SHP77 treated with DMSO at 0.1 percent for 48 hours (cell line): Measurements from ENCODE around the gene COPG2.

ENCODE experiments used
- DNase-seq: peaks from one replicate; lab custom pipeline; 2025; lab: John Stamatoyannopoulos, UW

Gene COPG2

DNA sequence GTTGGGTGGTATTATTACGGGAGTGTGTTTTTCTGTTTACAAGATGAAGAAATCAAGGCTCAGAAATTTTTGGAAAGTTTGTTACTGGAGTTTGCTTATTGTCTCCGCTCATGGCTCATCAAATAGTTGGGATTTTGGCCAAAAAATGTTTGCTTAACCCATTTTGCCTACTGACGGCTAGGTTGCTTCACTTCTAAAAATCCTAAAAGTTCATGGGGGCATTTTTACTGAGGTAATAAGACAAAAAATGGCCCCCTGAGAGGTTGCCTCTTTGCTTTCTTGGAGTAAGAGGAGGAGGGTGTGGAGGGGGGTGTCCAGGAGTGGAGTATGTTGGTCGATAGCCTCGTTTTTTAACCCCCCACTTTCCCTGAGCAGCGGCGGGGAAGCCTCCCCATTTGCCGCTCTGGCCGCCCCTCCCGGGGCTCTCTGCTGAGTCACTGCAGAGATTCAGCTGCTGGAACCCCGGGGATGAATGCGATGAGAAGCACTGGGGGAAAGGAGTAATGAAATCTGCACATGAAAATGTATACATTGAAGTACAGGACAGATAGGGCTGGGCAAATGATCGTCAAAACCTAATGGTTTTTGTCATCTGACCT lies 175.2 kb downstream of the COPG2 start:
- DNase-seq: no peak

DNA sequence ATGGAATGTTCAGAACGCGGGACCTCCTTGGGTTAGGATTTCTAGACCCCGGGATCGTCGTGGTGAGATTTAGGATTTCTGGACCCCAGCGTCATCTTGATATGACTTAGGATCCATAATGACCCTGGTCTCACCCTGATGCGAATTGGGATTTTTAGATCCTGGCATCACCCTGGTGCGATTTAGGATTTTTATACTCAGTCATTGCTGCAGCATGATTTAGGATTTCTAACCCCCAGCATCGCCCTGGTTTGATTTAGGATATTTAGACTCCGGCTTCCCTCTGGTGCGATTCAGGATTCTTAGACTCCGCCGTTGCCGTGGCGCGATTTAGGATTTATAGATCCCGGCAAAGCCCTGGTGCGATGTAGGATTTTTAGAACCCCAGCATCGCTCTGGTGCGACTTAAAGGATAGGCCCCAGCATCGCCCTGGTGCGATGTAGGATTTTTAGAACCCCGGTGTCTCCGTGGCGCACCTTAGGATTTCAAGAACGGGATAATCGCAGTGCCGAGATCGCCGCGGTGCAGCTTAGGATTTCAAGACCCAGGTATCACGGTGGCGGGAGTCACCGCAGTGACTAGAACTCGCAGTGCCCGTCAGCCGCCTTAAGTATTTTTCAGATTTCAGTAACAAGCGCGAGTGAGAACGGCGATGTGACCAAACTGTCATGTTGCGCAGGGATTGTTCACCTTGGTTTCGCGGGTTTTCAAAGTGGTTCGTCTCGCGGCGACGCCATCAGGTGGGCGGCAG lies 175.8 kb downstream of the COPG2 start:
- no peak for DNase-seq

DNA sequence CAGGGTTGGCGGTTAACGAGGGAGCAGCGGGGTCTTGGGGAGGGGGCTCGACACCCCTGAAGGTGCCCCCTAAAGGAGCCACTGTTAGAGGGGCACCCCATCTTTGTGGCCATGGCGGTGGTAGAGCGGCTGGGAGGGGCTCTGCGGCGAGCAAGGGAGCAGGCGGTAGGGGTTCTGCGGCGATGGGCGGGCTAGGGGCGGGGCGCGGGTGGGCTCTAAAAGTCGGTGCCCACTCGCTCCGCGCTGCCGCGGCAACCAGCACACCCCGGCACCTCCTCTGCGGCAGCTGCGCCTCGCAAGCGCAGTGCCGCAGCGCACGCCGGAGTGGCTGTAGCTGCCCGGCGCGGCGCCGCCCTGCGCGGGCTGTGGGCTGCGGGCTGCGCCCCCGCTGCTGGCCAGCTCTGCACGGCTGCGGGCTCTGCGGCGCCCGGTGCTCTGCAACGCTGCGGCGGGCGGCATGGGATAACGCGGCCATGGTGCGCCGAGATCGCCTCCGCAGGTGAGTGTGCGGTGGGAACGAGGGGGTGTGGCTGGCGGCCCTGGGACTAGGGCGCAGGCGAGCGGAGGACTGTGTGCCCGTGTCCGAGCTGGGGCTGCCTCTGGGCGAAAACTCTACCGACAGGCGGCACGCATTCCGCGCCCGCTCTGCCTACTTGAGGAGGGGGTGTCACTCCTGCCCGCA lies 176.6 kb downstream of the COPG2 start, which contains the start of gene MEST:
Gene MEST, plus strand, starts transcription at position 245 of the 682 bp plus-strand sequence. Its CDS starts 229 bp downstream, at position 474.
- no peak for DNase-seq

DNA sequence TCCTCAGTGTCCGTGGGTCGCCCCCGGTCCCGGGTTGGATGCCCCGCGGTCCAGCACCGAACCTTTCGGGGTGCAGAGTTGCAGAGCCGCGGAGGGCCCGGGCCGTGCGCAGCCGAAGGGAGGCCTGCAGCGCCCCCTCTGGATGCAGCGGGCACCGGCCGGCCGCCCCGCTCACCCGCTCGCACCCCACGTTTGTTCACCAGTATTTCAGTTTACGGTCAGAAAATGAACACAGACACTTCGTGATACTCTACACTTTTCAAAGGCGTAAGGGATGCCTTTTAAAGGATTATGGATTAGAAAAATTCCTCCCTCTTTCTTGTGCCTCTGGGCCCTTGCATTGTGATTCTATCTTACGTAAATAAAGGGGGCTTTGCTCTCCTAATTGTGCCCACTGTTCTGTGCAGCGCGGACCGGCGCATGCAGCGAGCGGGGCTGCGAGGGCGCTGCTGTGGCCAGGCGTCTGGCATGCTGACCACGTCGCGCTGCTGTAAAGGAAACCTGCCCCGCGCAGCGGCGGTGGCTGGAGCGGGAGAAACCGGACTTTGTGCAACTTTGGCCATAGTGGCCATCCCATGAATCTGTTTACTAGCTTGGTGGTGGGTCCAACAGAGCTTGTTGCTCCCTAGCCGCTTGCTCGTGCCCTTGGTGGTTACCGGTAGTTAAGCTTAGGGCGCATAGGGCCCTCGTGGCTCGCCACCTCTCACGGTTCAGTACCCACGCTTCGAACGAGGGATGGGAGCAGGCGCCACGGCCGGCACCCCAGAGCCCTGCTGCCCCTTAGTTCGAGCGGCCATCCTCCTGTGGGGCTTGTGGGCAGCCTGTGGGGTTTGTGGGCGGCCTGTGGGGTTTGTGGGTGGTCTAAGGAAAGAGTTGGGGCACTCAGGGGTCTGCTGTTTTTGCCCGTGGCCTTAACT lies 177.4 kb downstream of the COPG2 start:
- DNase-seq: no peak

DNA sequence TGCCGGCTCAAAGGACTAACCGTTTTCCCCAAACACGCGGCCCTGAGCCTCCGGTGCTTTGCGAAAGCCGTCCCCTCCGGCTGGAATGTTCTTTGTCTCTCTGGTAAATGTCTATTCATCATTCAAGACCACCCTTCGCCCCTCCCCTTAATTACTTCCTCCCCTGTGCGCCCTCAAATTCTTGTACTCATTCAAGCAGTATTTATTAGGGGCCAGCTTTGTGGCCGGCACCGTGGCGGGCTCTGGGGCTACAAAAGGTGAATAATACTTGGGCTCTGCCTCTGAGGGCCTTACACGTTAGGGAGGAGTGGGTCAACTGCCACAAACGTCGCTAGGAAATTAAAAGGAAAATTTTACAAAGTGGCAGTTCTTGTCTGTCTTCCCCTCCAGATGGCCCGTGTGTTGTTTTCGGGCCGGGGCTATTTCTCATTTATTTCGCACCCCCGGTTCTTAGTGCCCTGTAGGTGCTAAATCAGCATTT lies 178.2 kb downstream of the COPG2 start:
- no peak for DNase-seq

DNA sequence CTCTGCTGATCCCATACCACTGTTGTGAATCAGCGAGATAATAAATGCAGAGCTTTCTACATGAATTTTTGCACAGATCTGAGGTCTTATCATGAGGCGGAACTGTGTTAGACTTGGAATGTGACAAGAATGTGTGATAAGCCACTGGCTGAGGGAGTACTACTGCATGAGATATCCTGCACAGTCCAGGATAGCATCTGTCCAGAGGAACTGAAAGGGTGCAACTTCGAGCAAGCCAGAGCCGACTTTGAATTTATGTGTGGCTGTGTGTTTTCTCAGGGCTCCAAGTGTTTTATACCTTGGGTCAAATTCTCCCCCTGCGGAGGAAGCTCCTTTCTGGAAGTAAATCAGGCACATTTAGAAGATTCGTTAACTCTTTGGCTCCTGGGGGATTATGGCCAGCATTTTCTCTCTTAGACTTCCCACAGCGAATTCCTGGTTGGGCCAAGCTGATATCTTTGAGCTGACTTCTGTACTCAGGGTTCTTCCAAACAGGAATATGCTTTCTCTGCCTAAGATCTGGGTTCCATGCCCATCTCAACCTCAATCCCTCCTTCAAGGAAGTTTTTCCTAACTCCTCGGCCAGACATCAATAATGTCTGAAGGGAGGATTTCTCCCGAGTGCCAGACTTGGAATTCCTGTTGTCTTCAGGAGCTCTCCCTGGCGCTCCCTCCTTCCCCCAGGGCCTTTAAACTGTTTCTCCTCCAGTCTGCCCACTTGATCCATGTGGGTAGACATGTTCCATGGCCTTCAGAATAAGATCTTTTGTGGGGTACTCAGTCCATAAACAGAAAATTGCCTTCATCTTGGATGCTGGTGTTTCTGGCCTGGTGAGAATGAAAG lies 179.2 kb downstream of the COPG2 start:
- DNase-seq: no peak

DNA sequence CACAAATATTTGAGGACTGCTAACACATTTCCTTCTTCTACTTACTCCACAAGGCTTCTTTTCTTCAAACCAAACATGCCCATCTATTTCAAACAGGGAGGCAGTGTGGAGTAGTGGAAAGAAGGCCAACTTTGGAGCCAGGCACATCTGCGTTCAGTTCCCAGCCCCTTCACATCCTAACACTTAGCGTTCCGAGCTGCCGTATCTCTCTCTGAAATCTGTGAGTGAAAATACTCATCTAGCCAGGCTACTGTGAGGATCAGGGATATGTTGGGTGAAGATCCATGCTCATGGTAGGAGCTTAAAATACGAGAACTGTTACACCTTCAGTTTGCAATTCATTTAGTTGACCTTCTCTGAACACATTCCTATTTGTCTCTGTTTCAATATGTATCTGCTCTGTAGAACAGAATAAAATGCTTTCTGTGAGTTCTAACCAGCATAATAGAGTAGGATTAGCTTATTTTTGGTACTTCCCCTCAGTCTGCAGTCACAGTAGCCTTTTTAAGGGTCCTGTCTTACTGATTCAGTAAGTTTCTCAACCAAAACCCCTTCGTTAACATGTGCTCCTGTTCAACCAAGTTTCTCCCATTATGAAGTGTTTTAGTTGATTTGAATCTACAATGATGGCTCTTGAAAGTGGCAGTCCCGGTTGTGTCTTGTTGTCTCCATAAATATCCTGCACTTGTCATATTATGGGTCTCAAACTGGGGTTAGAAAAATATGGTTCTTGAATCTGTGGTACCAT lies 180.0 kb downstream of the COPG2 start:
- DNase-seq: no peak

DNA sequence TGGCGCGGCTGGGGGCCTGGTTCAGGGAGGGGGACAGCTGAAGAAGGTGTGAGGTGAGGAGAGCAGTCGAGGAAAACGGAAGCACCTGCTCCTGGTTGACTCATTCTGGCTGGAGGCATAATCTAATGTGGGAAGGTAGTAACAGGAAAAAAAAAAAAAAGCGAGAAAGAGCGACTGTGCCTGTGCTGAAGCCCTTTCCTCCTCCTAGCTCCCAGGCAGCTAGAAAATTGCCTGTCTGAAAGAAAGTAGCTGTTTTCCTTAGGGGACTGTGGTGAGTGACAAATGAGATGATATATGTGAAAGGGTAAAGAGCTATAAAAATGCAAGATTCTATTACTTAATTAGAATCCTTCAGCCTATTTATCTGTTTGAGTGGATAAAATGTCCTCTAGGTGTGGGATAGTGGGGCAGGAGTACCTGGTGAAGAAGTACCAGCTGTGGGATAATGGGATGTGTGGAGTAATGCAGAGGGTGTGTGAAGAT lies 181.6 kb downstream of the COPG2 start:
- no peak for DNase-seq

DNA sequence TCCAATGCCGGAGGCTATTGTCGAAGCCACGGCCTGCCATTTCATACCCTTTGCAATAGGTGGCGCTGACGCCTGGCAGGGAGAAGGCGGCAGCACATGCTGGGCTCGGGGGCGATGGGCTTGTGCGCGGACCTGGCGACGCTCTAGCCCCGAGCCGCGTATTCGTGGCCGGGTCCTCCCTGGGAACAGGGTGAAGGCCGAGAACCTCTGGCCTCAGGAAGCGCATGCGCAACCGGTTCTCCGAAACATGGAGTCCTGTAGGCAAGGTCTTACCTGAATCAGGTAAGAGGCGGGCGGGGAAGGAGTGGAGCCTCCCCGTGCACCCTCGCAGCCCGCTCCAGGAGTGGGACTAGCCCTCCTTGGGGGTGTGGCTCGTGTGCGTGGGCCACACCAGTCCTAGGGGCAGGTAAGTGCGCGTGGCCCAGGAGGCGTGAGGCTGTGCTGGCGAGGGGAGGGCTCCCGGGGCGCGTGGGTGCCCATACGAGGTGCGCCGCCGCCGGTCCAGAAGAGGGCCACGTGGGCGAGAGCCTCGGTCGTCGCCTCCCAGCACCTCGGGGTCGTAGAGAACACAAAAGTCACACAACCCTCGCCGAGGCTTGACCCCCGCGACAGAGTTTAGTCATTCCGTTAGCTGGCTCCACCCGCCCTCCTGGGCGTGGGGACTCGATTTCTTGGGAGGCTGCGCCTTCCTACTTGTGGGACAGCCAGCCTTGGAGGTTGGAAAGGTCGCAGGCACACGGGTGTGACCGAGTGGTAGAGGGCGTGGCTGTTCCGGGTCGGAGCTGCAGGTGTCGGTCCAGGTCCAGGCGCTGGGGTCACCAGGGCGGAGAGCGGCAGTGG lies 182.2 kb downstream of the COPG2 start:
- peak; percentile 94 for DNase-seq

DNA sequence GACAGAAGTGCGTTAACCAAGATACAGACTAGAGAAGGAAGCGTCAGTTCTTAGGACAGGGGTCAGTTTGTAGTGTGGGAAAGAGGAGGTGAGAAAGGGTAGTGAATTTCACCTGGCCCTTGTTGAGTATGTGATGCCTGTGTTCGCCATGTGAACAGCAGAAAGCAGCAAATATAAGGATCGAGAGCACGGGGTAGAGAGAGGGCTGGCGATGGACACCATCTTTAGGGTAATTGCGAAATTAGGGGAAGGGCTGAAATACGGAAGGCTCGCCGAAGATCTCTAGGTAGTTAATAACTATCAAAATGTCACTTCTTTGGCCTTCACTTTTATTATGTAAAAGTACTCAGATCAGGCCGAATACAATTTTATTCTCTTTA lies 182.8 kb downstream of the COPG2 start:
- DNase-seq: no peak

DNA sequence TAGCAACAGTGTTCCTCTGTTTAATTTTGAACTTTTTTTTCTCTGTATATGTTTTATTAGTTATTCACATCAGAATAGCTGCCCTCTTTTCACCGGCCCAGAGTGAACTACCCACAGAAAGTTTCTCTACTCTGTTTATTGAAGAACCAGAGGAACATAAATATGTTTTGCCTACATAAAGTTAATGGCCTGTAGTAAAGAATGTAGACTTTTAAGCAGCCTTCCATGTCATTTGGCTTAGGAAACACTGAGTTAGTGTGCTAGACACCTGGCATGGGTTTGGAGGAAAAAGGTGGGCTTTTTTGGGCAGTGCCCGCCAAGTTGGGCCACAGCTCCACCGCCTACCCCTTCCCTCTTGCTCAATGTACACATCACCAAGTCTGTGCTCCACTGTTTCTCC lies 185.5 kb downstream of the COPG2 start:
- DNase-seq: no peak

DNA sequence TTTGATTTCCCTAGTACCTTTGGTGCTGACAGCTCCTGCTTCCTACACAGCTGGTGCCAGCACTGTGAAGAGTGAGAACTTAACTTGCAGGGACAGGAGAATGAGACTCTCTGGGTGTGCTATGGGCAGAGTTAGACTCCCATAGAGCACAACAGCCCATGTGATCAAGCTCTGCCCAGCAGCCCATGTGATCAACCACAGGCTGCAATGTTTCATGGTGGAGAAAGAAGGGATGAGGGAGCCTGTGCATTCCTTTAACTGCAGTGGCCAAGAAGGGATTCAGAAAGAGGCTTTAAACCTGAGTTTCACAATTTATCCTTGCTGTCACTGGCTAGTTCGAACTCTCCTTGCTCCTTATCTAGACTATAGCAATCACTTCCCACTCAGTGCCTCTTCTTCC lies 186.7 kb downstream of the COPG2 start:
- no peak for DNase-seq

DNA sequence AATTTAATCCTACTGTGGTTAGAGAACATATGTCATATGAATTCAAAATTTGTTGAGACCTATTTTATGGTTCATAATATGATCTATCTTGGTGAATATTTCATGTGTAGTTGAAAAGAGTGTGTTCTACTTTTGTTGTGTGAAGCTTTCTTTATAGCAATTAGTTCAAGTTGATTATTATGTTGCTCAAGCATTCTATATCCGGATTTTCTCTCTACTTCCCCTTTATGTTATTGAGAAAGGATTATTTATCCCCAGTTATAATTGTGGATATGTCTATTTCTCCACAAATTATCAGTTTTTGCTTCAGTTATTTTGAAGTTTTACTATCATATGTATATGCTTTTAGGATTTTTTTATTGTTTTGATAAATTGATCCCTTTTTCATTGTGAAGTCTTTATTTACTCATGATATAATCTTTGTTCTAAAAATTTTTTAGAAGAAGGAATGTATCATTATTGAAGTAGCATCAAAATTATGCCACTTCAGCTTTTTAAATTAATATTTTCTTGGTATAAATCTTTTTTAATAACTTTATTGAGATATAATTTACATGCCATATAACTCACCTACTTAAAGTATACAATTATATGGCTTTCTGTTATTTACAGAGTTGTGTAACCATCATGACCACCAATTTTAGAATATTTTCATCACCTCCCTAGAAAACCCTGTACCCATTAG lies 188.7 kb downstream of the COPG2 start:
- DNase-seq: no peak

DNA sequence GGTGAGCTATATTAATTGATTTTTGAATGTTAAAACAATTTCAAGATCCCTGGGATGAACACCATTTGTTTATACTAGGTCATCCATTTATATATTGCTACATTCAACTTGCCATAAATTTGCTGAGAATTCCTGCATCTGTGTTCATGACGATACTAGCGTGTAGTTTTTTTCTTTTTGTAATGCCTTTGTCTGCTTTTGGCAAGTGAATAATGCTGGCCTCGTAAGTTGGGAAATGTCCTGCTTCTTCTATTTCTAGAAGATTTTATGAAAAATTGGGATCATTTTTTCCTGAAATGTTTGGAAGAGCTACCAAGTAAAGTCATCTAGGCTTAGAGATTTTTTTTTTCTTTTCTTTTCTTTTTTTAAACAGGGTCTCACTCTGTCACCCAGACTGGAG lies 189.6 kb downstream of the COPG2 start:
- DNase-seq: no peak

DNA sequence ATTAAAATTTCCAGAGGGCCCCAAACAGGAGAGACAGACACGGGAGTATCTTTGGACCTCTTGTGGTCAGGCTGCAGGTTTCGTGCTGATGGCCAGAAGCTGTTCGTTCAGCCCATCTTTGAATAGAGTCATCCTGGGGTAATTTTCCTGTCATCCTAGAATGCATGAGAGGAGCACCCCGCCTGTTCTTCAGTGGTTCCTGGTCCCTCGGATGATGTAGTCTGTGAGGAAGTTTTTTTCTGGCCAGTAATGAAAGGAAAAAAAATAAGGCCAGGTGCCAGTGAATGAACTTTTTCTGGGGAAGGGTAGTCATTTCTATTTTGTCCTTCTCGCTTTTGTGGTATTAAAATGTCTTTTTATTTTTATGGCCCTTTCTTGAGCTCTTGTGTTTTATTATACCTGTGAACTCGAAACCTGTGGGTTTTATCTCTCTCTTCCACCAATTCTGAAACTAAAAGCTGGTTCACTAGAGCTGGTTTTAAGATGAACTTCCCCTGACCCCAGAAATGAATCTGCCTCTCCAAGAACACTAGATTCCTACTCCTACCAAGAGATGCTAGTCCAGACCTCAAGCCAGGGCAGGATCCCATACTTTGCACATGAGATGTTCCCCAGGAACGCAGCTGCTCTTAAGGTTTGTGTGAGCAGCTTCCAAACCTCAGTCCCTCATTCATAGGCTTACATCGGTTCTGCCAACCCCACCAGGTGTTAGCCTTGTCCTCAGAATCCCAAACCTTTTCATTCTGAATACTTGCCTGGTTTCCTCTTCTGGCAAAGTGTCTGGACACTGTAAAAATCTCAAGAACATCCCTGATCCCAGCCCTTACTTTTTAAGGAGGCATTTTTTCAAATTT lies 192.0 kb downstream of the COPG2 start:
- no peak for DNase-seq

DNA sequence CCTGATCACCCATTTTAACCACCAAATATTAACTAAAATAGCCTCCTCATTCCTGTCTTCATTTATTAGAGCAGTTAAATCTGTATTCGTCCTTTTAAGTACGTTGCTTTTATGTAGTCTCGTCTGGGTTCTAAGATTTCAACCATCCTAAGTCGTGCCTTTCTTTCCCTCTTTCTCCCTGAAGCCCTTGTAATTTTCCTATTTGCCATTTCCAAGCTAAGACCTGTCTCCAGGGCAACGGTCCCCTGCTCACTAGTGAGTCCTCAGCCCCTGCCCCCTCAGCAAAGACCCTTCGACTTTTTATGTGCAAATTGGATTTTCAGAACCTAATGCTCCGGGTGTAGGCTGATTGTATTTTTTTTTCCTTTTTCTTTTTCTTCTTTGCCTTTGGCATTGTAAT lies 192.8 kb downstream of the COPG2 start:
- DNase-seq: no peak

DNA sequence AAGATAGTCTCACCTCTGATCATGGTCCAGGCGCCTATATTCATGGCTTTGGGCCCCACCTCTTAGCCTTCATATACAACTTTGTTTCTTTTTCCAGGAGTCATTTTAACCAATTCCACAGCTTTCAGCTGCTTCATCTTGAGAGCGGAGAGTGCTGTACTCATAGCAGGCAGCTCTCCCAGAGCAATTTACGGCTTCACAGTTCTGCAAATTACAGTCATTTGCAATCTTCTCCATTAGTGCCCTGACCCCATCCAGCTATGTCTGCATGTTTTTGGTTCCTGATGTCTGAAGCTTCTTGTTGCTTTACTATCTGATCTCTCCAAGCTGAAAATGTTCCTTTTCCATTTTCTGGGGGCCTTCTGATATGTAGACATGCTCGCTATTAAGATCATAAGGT lies 194.7 kb downstream of the COPG2 start:
- no peak for DNase-seq

DNA sequence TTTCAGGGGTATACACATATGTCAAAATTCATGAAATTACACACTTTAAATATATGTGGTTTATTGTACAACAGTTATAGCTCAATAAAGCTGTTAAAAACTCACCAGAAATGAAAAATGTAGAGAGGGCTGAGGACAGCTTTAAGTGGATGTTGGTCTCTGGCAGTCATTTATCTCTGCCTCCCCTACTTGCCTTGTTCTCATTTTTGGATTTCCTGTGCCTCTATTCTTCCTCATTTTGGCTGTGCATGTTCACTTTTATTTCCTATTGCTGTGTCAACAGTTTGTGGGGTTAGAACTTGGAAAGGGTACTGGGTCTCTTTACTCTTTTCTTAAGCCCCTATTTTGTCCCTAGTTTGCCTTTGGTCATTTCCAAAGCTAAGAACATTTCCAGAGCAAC lies 195.3 kb downstream of the COPG2 start:
- no peak for DNase-seq
